CD14-positive monocyte (primary cell): Measurements from ENCODE around the gene SPRR5. TPM values are rescaled to one million over a fixed set of nuclear protein-coding genes. Genes with fewer than 3 reads are reported as not detected.

ENCODE experiments used
- DNase-seq, 3 donors: peaks; one replicate each; pipeline ENCODE4 v3.0.0-alpha.2; 2011 to 2022
- H2AFZ ChIP-seq: 2 replicates; pipeline ENCODE4 v1.6.0; 2012; ENCODE audit warnings: mild to moderate bottlenecking, low read depth, low read length, inconsistent platforms; ENCODE audit not compliant: insufficient read depth, poor library complexity, severe bottlenecking
- H3K27ac ChIP-seq, 2 donors: 1 replicate in 1 of 2; 2 replicates in 1 of 2; pipeline ENCODE4 v1.5.1; 2012 to 2013; ENCODE audit warnings: low read length in 2 of 2, control low read depth in 1 of 2, inconsistent platforms in 1 of 2, low read depth in 1 of 2, mild to moderate bottlenecking in 1 of 2
- H3K27me3 ChIP-seq, 2 donors: one replicate each; pipeline versions ENCODE4 v1.6.0 to v1.6.1; 2011 to 2013; ENCODE audit warnings: low read length in 2 of 2; ENCODE audit not compliant: control insufficient read depth in 2 of 2, insufficient read depth in 2 of 2
- H3K36me3 ChIP-seq, 2 donors: replicated peaks in 1 of 2; 1 replicate in 1 of 2; 2 replicates in 1 of 2; pipeline versions ENCODE4 v1.5.1 to v1.6.1; 2012 to 2013; ENCODE audit warnings: low read length in 2 of 2, control low read depth in 1 of 2, inconsistent platforms in 1 of 2, mild to moderate bottlenecking in 1 of 2; ENCODE audit not compliant: insufficient read depth in 2 of 2, control insufficient read depth in 1 of 2
- H3K4me1 ChIP-seq, 2 donors: 1 replicate in 1 of 2; 2 replicates in 1 of 2; pipeline versions ENCODE4 v1.5.1 to v1.6.1; 2012 to 2013; ENCODE audit warnings: low read length in 2 of 2, control low read depth in 1 of 2, inconsistent platforms in 1 of 2, mild to moderate bottlenecking in 1 of 2, moderate library complexity in 1 of 2; ENCODE audit not compliant: insufficient read depth in 2 of 2, control insufficient read depth in 1 of 2
- H3K4me2 ChIP-seq: replicated peaks from 2 replicates; pipeline ENCODE3; 2012; ENCODE audit warnings: low read length, moderate library complexity, mild to moderate bottlenecking; ENCODE audit not compliant: poor library complexity, severe bottlenecking; ENCODE audit errors: extremely low read depth
- H3K4me3 ChIP-seq, 3 experiments: fragments of 200-600 bp in 1 of 3; sonication (generic) in 1 of 3; replicated peaks in 1 of 3; 1 replicate in 2 of 3; 2 replicates in 1 of 3; pipeline ENCODE4 v1.5.1; 2011 to 2013; ENCODE audit warnings: low read length in 3 of 3, mild to moderate bottlenecking in 3 of 3, control low read depth in 2 of 3, low read depth in 2 of 3, inconsistent platforms in 1 of 3, moderate library complexity in 1 of 3
- H3K79me2 ChIP-seq: 2 replicates; pipeline ENCODE4 v1.6.0; 2012; ENCODE audit warnings: mild to moderate bottlenecking, control low read depth, inconsistent platforms, low read length, moderate library complexity; ENCODE audit not compliant: insufficient read depth
- H3K9ac ChIP-seq: 2 replicates; pipeline ENCODE4 v1.6.0; 2017; ENCODE audit warnings: low read length, mild to moderate bottlenecking; ENCODE audit not compliant: insufficient read depth, poor library complexity, severe bottlenecking
- H3K9me3 ChIP-seq, 2 donors: replicated peaks in 1 of 2; 1 replicate in 1 of 2; 2 replicates in 1 of 2; pipeline versions ENCODE4 v1.5.1 to v1.6.1; 2012 to 2013; ENCODE audit warnings: low read length in 2 of 2, control low read depth in 1 of 2; ENCODE audit not compliant: control insufficient read depth in 1 of 2, insufficient read depth in 1 of 2
- H4K20me1 ChIP-seq: 2 replicates; pipeline ENCODE4 v1.6.0; 2012; ENCODE audit warnings: mild to moderate bottlenecking, low read length, control low read depth, moderate library complexity; ENCODE audit not compliant: insufficient read depth
- H3K27ac Mint-ChIP-seq, 7 donors: one replicate each; pipeline ENCODE4 v1.8.0; 2020; ENCODE audit warnings: mild to moderate bottlenecking in 7 of 7, mixed read lengths in 7 of 7, moderate library complexity in 6 of 7, inconsistent platforms in 2 of 7
- H3K27me3 Mint-ChIP-seq, 3 donors: one replicate each; pipeline ENCODE4 v1.8.0; 2021 to 2022; ENCODE audit warnings: low read depth in 3 of 3, mild to moderate bottlenecking in 3 of 3, mixed read lengths in 3 of 3, moderate library complexity in 3 of 3, inconsistent platforms in 1 of 3
- H3K36me3 Mint-ChIP-seq, 2 donors: one replicate each; pipeline ENCODE4 v1.8.0; 2020; ENCODE audit warnings: mixed read lengths in 2 of 2, inconsistent platforms in 1 of 2, mild to moderate bottlenecking in 1 of 2
- H3K4me1 Mint-ChIP-seq: one replicate; pipeline ENCODE4 v1.8.0; 2020; ENCODE audit warnings: mild to moderate bottlenecking, mixed read lengths
- H3K4me3 Mint-ChIP-seq, 2 donors: one replicate each; pipeline ENCODE4 v1.8.0; 2020; ENCODE audit warnings: mild to moderate bottlenecking in 2 of 2, mixed read lengths in 2 of 2, moderate library complexity in 1 of 2
- H3K9me3 Mint-ChIP-seq, 7 donors: one replicate each; pipeline ENCODE4 v1.8.0; 2020 to 2022; ENCODE audit warnings: mixed read lengths in 7 of 7, mild to moderate bottlenecking in 6 of 7, moderate library complexity in 6 of 7, inconsistent platforms in 2 of 7
- CTCF ChIP-seq: fragments of 200-600 bp; IDR thresholded peaks from one replicate; pipeline ENCODE4 v1.8.0; 2022; ENCODE audit warnings: antibody characterized with exemption, mild to moderate bottlenecking
- WGBS: methylation state at CpG from one replicate; pipeline ENCODE4 v1.1.5; 2013; ENCODE audit warnings: missing lambda C conversion rate; ENCODE audit not compliant: insufficient coverage; 5-methylcytosine and 5-hydroxymethylcytosine counted together
- intact Hi-C, 2 donors: fragments of 100-400 bp; cut with micrococcal nuclease; formaldehyde crosslinking; loops; one replicate each; pipeline versions ENCODE4 v1.15.0 to v1.15.1; 2023
- polyA plus RNA-seq, 3 donors: library from polyadenylated mRNA; depleted of rRNA in 1 of 3; unstranded in 2 of 3; stranded (reverse) in 1 of 3; fragments of 300-500 nt in 2 of 3; fragments of >200 nt in 1 of 3; fragmentation: Illumina TruSeq in 2 of 3; gene quantifications; 1 replicate in 2 of 3; 2 replicates in 1 of 3; pipeline ENCODE4 v1.2.3, GENCODE V29; 2012 to 2021

SPRR5 gene
- polyA plus RNA-seq, 3 donors: not detected

- H3K27me3 ChIP-seq: no peaks in the 10 kb centered on the region
- H3K4me2 ChIP-seq: no peak overlapping the region
- H3K4me1 ChIP-seq: no peaks in the 10 kb centered on the region
- Mint-ChIP-seq H3K27me3 (peaks cover 1 to 12% (median 6%) of the 10 kb centered on the region in 3 donors), H3K4me1 (no peaks in the 10 kb centered on the region), H3K27ac (no peak overlapping the region), H3K4me3 (no peak overlapping the region), H3K9me3 (peaks cover 0 to 2% (median 0%) of the 10 kb centered on the region in 7 donors), H3K36me3 (no peaks in the 10 kb centered on the region)
- H4K20me1 ChIP-seq: no peaks in the 10 kb centered on the region
- no peak for DNase-seq
- intact Hi-C loops: no loop called here
- H3K27ac ChIP-seq: no peak overlapping the region
- no peaks in the 10 kb centered on the region for H3K79me2 ChIP-seq
- H3K36me3 ChIP-seq: no peaks in the 10 kb centered on the region
- no peaks in the 10 kb centered on the region for H3K9me3 ChIP-seq
- no peak overlapping the region for H3K9ac ChIP-seq
- no peak overlapping the region for H3K4me3 ChIP-seq
- WGBS: 87% methylated on average over 4 of the region's 10 CpGs
- H2AFZ ChIP-seq: no peak overlapping the region
- TF ChIP-seq CTCF: no peak
Measured at GRCh38 chr1:152960452-152961044, 13.5 kb downstream of the SPRR5 start.

DNA sequence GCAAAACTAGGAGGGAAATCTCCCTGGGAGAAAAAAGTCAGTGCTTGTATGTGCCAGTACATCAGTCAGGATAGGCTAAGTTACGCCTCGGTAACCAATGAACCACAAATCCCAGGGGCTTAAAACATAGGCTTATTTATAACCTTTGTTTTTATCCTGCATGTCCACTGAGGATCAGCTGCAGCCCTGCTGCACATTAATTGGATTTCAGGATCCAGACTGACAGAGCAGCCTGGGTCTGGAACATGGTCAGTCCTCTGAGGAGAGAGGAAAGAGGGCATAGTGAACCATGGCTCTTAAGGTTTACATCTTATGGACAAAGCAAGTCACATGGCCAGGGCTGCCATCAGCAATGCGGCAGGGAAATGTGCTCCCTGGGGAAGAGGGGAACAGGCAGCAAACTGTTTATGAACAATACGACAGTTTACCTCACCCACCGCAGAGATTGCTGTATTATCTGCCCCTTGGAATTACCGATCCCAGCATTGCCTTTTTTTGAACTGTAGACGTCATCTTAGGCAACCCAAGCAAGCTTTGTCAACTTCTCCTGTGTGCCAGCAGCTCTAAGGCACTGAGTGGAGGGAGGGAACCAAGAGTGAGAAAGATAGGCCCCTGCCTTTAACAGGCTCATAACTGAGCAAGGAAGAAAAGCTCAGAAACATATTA is 14.4 kb downstream of the SPRR5 start:
- H2AFZ ChIP-seq: no peak overlapping the region
- no peak overlapping the region for H3K9ac ChIP-seq
- no peaks in the 10 kb centered on the region for H3K4me1 ChIP-seq
- H3K9me3 ChIP-seq: no peaks in the 10 kb centered on the region
- Mint-ChIP-seq H3K36me3 (no peaks in the 10 kb centered on the region), H3K9me3 (peaks cover 0 to 2% (median 0%) of the 10 kb centered on the region in 7 donors), H3K27ac (no peak overlapping the region), H3K4me1 (no peaks in the 10 kb centered on the region), H3K27me3 (peaks cover 3 to 15% (median 6%) of the 10 kb centered on the region in 3 donors), H3K4me3 (no peak overlapping the region)
- no peak overlapping the region for H3K27ac ChIP-seq
- no peak for TF ChIP-seq CTCF
- no peak overlapping the region for H3K4me3 ChIP-seq
- 96% methylated on average over 7 of the region's 7 CpGs for WGBS
- no peak for DNase-seq
- intact Hi-C loops: no loop called here
- no peaks in the 10 kb centered on the region for H4K20me1 ChIP-seq
- H3K4me2 ChIP-seq: no peak overlapping the region
- no peaks in the 10 kb centered on the region for H3K79me2 ChIP-seq
- no peaks in the 10 kb centered on the region for H3K27me3 ChIP-seq
- H3K36me3 ChIP-seq: no peaks in the 10 kb centered on the region
